Keratinocyte (primary cell): ENCODE measurements around the gene TJP3. TPM values are rescaled to one million over a fixed set of nuclear protein-coding genes. Genes with fewer than 3 reads are reported as not detected.

Source experiments
- DNase-seq: peaks from one replicate; pipeline ENCODE4 v3.0.0-alpha.2; 2011; ENCODE audit warnings: low read depth, missing footprints, low spot score
- FAIRE-seq: peaks from 2 replicates; lab custom pipeline; 2011; peaks lifted over from hg19 to GRCh38; lab: Jason Lieb, UNC
- H2AFZ ChIP-seq: 2 replicates; pipeline ENCODE4 v1.6.0; 2012; ENCODE audit warnings: low read length, control low read depth, inconsistent platforms; ENCODE audit not compliant: control insufficient read depth
- H3K27ac ChIP-seq: 2 replicates; pipeline ENCODE4 v1.5.1; 2011; ENCODE audit warnings: low read length; ENCODE audit not compliant: control insufficient read depth, insufficient read depth
- H3K27me3 ChIP-seq: 3 replicates; pipeline ENCODE4 v1.6.0; 2011; ENCODE audit warnings: low read length; ENCODE audit not compliant: control insufficient read depth, insufficient read depth; ENCODE audit errors: extremely low read depth
- H3K36me3 ChIP-seq, 2 experiments: 2 replicates in 1 of 2; 3 replicates in 1 of 2; pipeline ENCODE4 v1.5.1; 2011; ENCODE audit warnings: low read length in 2 of 2, mild to moderate bottlenecking in 1 of 2; ENCODE audit not compliant: control insufficient read depth in 2 of 2, insufficient read depth in 2 of 2; ENCODE audit errors: extremely low read depth in 1 of 2
- H3K4me1 ChIP-seq: 3 replicates; pipeline ENCODE4 v1.5.1; 2011; ENCODE audit warnings: low read length; ENCODE audit not compliant: control insufficient read depth, insufficient read depth; ENCODE audit errors: extremely low read depth
- H3K4me2 ChIP-seq: 3 replicates; pipeline ENCODE4 v1.6.0; 2011; ENCODE audit warnings: low read depth, low read length; ENCODE audit not compliant: control insufficient read depth, insufficient read depth; ENCODE audit errors: extremely low read depth
- H3K4me3 ChIP-seq, 3 experiments: fragments of 200-600 bp in 1 of 3; sonication (generic) in 1 of 3; 2 replicates in 2 of 3; 3 replicates in 1 of 3; pipeline ENCODE4 v1.5.1; 2011 to 2016; ENCODE audit warnings: low read length in 3 of 3, mild to moderate bottlenecking in 3 of 3, control low read depth in 2 of 3, inconsistent platforms in 1 of 3, low read depth in 1 of 3, mixed read lengths in 1 of 3, mixed run types in 1 of 3, moderate library complexity in 1 of 3; ENCODE audit not compliant: control insufficient read depth in 2 of 3, insufficient read depth in 2 of 3; ENCODE audit errors: extremely low read depth in 1 of 3
- H3K79me2 ChIP-seq: 2 replicates; pipeline ENCODE4 v1.6.0; 2012; ENCODE audit warnings: low read length; ENCODE audit not compliant: control insufficient read depth, insufficient read depth
- H3K9ac ChIP-seq: 3 replicates; pipeline ENCODE4 v1.6.0; 2011; ENCODE audit warnings: low read length; ENCODE audit not compliant: control insufficient read depth, insufficient read depth; ENCODE audit errors: extremely low read depth
- H3K9me1 ChIP-seq: 3 replicates; pipeline ENCODE4 v1.6.0; 2011; ENCODE audit warnings: low read length; ENCODE audit not compliant: control insufficient read depth, insufficient read depth; ENCODE audit errors: extremely low read depth
- H3K9me3 ChIP-seq: 2 replicates; pipeline ENCODE4 v1.5.1; 2012; ENCODE audit warnings: low read depth, low read length; ENCODE audit not compliant: control insufficient read depth
- H4K20me1 ChIP-seq: 3 replicates; pipeline ENCODE4 v1.6.0; 2011; ENCODE audit warnings: low read length; ENCODE audit not compliant: control insufficient read depth, insufficient read depth; ENCODE audit errors: extremely low read depth
- EZH2 ChIP-seq: IDR thresholded peaks from one replicate; pipeline ENCODE4 v1.6.1; 2012; ENCODE audit warnings: inconsistent platforms, mild to moderate bottlenecking, low read length, moderate library complexity
- dilution Hi-C: fragments of 300-500 bp; cut with MboI; formaldehyde crosslinking; loops from one replicate; pipeline ENCODE4 v1.7.0; 2020; ENCODE audit warnings: low sequenced_read_pairs; ENCODE audit not compliant: extremely low pct_ligation_motif_present
- polyA plus RNA-seq, 5 experiments: library from polyadenylated mRNA; depleted of rRNA in 3 of 5; stranded (reverse) in 3 of 5; stranded (forward) in 1 of 5; unstranded in 1 of 5; fragments of >200 nt; gene quantifications; 1 replicate in 1 of 5; 2 replicates in 3 of 5; 3 replicates in 1 of 5; pipeline versions ENCODE4 v1.2.1 to v1.2.3, GENCODE V29; 2011 to 2012; ENCODE audit warnings: missing spikeins in 2 of 5, low read depth in 1 of 5, low replicate concordance in 1 of 5
- TF ChIP-seq, protein P1 (sequence below), 3 experiments: IDR thresholded peaks in 1 of 3; conservative IDR thresholded peaks in 1 of 3; optimal IDR thresholded peaks in 1 of 3; 2 replicates in 2 of 3; 3 replicates in 1 of 3; pipeline versions ENCODE3 to v1.5.1; 2011; ENCODE audit warnings: low read length in 3 of 3, mild to moderate bottlenecking in 3 of 3, moderate library complexity in 2 of 3, control low read depth in 1 of 3, inconsistent platforms in 1 of 3; ENCODE audit not compliant: insufficient read depth in 2 of 3; ENCODE audit errors: extremely low read depth in 1 of 3

The TJP3 gene
- polyA plus RNA-seq, 1 donor (not counting 4 experiments of a cell fraction or from before 2014, with no cell fraction given), result 0.08 TPM

DNA sequence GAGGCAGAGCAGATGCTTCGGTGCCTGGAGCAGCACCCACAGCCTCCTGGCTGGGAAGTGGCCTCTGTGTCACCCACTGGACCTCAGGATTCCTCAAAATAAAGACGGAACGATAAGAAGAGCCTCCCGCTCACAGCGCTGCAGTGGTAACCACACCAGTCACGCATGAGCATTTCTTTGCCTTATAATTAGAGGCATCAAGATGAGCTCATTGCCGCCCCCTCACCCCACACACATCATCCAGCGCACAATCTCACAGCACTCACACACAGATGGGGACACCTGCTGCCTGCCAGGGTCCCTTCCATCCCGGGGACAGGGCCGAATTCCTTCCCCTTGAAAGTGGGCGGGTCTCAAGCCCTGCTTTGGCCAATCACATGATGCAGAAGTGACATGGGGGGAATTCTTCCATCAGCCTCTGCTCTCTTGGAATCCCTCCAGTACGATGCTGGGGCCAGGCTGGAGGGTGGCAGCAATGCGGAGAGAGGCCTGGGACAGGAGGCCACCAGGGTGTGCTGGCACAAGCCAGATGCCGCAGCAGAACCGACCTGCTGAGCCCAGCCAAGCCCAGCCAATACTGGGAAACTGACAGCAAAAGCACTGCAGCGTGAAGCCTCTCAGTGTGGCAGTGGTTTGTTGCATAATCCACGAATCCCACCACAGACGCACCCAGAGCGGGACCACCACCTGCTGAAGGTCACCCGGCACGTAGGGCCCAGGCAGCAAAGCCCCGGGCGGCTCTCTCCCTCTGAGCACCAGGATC, 23.9 kb upstream of the TJP3 start:
- Histone ChIP-seq H3K79me2 (peaks cover 12% of the 10 kb centered on the region), H2AFZ (no peak overlapping the region), H3K27me3 (no peaks in the 10 kb centered on the region), H3K9me3 (peaks cover 3% of the 10 kb centered on the region), H3K9me1 (no peaks in the 10 kb centered on the region), H3K4me2 (no peak overlapping the region), H3K9ac (no peak overlapping the region), H4K20me1 (peaks cover 13% of the 10 kb centered on the region), H3K36me3 (peaks cover 0 to 3% of the 10 kb centered on the region in 2 experiments), H3K4me3 (no peak overlapping the region), H3K4me1 (peaks cover 6% of the 10 kb centered on the region), H3K27ac (no peak overlapping the region)
- no peak for FAIRE-seq
- no peak for TF ChIP-seq EZH2
- TF ChIP-seq, protein P1, sequence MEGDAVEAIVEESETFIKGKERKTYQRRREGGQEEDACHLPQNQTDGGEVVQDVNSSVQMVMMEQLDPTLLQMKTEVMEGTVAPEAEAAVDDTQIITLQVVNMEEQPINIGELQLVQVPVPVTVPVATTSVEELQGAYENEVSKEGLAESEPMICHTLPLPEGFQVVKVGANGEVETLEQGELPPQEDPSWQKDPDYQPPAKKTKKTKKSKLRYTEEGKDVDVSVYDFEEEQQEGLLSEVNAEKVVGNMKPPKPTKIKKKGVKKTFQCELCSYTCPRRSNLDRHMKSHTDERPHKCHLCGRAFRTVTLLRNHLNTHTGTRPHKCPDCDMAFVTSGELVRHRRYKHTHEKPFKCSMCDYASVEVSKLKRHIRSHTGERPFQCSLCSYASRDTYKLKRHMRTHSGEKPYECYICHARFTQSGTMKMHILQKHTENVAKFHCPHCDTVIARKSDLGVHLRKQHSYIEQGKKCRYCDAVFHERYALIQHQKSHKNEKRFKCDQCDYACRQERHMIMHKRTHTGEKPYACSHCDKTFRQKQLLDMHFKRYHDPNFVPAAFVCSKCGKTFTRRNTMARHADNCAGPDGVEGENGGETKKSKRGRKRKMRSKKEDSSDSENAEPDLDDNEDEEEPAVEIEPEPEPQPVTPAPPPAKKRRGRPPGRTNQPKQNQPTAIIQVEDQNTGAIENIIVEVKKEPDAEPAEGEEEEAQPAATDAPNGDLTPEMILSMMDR (optimal IDR thresholded peaks at IDR 0.05 in 1 of 3, IDR thresholded peaks at IDR 0.05 in 1 of 3, conservative IDR thresholded peaks at IDR 0.05 in 1 of 3; ENCODE audit: extremely low read depth in 1 of 3, insufficient read depth in 2 of 3, low read length in 3 of 3), result no peak
- DNase-seq, result no peak
- dilution Hi-C loops, result no loop called here

DNA sequence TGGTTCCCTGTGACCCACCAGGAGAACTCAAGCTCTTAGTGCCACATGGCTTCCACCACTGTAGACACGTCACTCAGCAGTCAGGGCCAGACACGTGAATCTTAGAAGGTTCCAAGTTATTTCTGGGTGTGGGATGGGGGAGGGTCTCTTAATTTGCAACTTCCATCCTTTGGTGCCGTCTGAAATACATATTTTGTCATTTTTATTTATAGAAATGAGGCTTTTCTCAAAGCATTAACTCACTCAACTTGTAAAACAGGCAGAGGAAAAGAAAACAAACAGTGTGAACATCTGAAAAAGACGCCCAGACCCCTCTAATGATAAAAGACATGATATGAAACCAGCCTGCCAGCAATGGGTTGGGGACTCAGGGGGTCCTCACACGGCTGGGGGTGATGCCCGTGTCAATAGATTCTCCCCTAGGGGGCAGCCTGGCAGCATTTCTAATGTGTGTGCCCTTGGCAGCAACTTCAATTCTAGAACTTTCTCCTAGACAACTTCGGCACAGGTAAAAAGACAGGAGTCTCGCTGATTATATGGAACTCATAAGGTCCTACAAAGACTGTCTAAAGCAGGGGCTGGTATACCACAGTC, 23.3 kb upstream of the TJP3 start:
- Histone ChIP-seq H3K9me1 (no peaks in the 10 kb centered on the region), H3K27me3 (no peaks in the 10 kb centered on the region), H3K9ac (no peak overlapping the region), H3K36me3 (peaks cover 0 to 3% of the 10 kb centered on the region in 2 experiments), H3K4me2 (no peak overlapping the region), H3K79me2 (peaks cover 13% of the 10 kb centered on the region), H3K9me3 (peaks cover 3% of the 10 kb centered on the region), H3K4me1 (peaks cover 6% of the 10 kb centered on the region), H3K27ac (no peak overlapping the region), H3K4me3 (no peak overlapping the region), H4K20me1 (peaks cover 10% of the 10 kb centered on the region), H2AFZ (no peak overlapping the region)
- FAIRE-seq (no peak), DNase-seq (no peak)
- dilution Hi-C loops, result no loop called here
- no peak for TF ChIP-seq EZH2
- TF ChIP-seq, protein P1 (optimal IDR thresholded peaks at IDR 0.05 in 1 of 3, IDR thresholded peaks at IDR 0.05 in 1 of 3, conservative IDR thresholded peaks at IDR 0.05 in 1 of 3; ENCODE audit: extremely low read depth in 1 of 3, insufficient read depth in 2 of 3, low read length in 3 of 3), result no peak
